Activated effector memory CD4-positive, alpha-beta T cell treated with anti-CD3 and anti-CD28 coated beads, Interleukin-2, amount 50 U/mL, for 16 hours (primary cell): ENCODE results near the gene PEX3.
"Not testable (repeated sequence)": the region's sequence is repeated elsewhere in the genome, so short reads cannot be mapped to it uniquely, and the experiment has no call there.

Experiments
- DNase-seq: peaks from one replicate; pipeline ENCODE4 v3.0.0-alpha.2; 2020

The PEX3 gene

GRCh38 chr6:143507358-143508145 is 56.9 kb downstream of the PEX3 start:
- no peak for DNase-seq

GRCh38 chr6:143510326-143510725 is 59.7 kb downstream of the PEX3 start:
- DNase-seq = not testable (repeated sequence)

- peak; percentile 90 for DNase-seq
These were observed 60.6 kb downstream of the PEX3 start, which contains the start of gene FUCA2 for GRCh38 chr6:143510991-143511891. Gene FUCA2 (minus strand): TSS chr6:143511720. CDS start chr6:143511634, 86 bp downstream.

- peak; percentile 82 for DNase-seq
These were observed 62.8 kb downstream of the PEX3 start for GRCh38 chr6:143513410-143513809.

- no peak for DNase-seq
These were observed 64.6 kb downstream of the PEX3 start for GRCh38 chr6:143515061-143515760.

GRCh38 chr6:143515766-143516355 is 65.3 kb downstream of the PEX3 start:
- DNase-seq = no peak

GRCh38 chr6:143516690-143517446 is 66.3 kb downstream of the PEX3 start:
- DNase-seq = no peak

GRCh38 chr6:143517447-143517773 is 66.8 kb downstream of the PEX3 start:
- DNase-seq = no peak

- no peak for DNase-seq
These were observed 71.5 kb downstream of the PEX3 start for GRCh38 chr6:143522039-143522600.

GRCh38 chr6:143525356-143525755 is 74.8 kb downstream of the PEX3 start:
- DNase-seq = no peak

GRCh38 chr6:143527677-143528076 is 77.1 kb downstream of the PEX3 start:
- no peak for DNase-seq

GRCh38 chr6:143528164-143528811 is 77.7 kb downstream of the PEX3 start:
- no peak for DNase-seq

- no peak for DNase-seq
These were observed 78.5 kb downstream of the PEX3 start for GRCh38 chr6:143529095-143529494.

- no peak for DNase-seq
These were observed 81.3 kb downstream of the PEX3 start for GRCh38 chr6:143531720-143532499.

GRCh38 chr6:143535189-143535614 is 84.6 kb downstream of the PEX3 start:
- no peak for DNase-seq

GRCh38 chr6:143536461-143536865 is 85.9 kb downstream of the PEX3 start:
- peak; percentile 84 for DNase-seq

- DNase-seq = peak; percentile 87
These were observed 86.5 kb downstream of the PEX3 start for GRCh38 chr6:143536866-143537691.

- DNase-seq = peak; percentile 70
These were observed 87.8 kb downstream of the PEX3 start for GRCh38 chr6:143538374-143538773.

GRCh38 chr6:143539106-143539505 is 88.5 kb downstream of the PEX3 start:
- no peak for DNase-seq
